NT2/D1 (cell line): Measurements from ENCODE around the gene LONRF3.
A peak's percentile ranks its signal among the peaks of the same experiment; 100 is the strongest.

ENCODE experiments used
- DNase-seq: peaks from one replicate; pipeline ENCODE4 v3.0.0-alpha.2; 2011; ENCODE audit warnings: low read depth, low spot score
- H3K27me3 ChIP-seq: 2 replicates; pipeline ENCODE4 v1.6.0; 2011; ENCODE audit warnings: mild to moderate bottlenecking; ENCODE audit not compliant: insufficient read length, insufficient read depth
- H3K36me3 ChIP-seq: 2 replicates; pipeline ENCODE4 v1.6.1; 2011; ENCODE audit warnings: mild to moderate bottlenecking, low read length, mixed read lengths; ENCODE audit not compliant: insufficient read depth, insufficient read length
- H3K4me1 ChIP-seq: 2 replicates; pipeline ENCODE4 v1.5.1; 2011; ENCODE audit not compliant: insufficient read depth, insufficient read length
- H3K4me3 ChIP-seq: 2 replicates; pipeline ENCODE4 v1.5.1; 2011; ENCODE audit warnings: low read depth; ENCODE audit not compliant: insufficient read length
- H3K9ac ChIP-seq: 2 replicates; pipeline ENCODE4 v1.6.0; 2011; ENCODE audit warnings: low read depth; ENCODE audit not compliant: insufficient read length
- H3K9me3 ChIP-seq: 2 replicates; pipeline ENCODE4 v1.5.1; 2011; ENCODE audit warnings: mild to moderate bottlenecking, low read length; ENCODE audit not compliant: insufficient read depth
- SUZ12 ChIP-seq: IDR thresholded peaks from 2 replicates; pipeline ENCODE4 v1.6.1; 2011; ENCODE audit not compliant: insufficient read length, insufficient read depth; ENCODE audit errors: extremely low read depth
- YY1 ChIP-seq: IDR thresholded peaks from 2 replicates; pipeline ENCODE4 v1.6.1; 2011; ENCODE audit not compliant: insufficient read length, insufficient read depth
- ZNF274 ChIP-seq: IDR thresholded peaks from 2 replicates; pipeline ENCODE4 v1.6.1; 2011; ENCODE audit warnings: mild to moderate bottlenecking, low read depth, low read length

The LONRF3 gene

DNA sequence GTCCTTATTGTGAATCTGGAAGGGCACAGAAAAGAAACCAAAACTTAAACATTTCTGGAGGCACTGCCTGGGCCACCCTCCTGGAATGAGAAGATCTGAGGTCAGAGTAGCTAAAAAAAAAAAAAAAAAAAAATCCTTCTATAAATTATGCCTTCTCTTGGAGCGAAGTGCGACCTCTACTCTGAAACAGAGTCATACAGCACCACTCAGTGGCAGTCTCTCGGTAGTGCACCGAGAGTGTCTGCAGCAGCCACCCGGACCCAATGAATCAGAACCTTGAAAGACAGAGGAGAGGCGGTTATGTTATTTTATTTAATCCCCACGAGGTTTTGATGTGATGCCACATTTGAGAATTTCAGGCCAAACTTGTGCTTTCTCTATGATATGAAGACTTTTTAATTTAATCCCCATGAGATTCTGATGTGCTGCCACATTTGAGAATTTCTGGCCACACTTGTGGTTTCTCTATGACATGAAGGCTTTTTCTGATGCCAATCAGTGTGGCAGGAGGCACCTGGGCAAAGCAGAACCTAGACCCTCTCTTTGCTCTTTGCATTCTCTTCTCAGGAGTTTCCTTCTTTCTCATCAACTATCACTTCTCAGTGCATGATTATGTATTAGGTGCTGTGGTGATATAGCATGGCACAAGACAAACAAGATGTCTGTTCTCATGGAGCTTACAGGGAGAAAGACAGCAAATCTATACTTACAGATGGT lies 92.8 kb downstream of the LONRF3 start:
- peak; percentile 23 for DNase-seq
- Histone ChIP-seq H3K36me3 (no peaks in the 10 kb centered on the region), H3K4me1 (no peaks in the 10 kb centered on the region), H3K27me3 (no peaks in the 10 kb centered on the region), H3K4me3 (no peak overlapping the region), H3K9ac (no peak overlapping the region), H3K9me3 (peaks cover 5% of the 10 kb centered on the region; the same call in 1 of the 2 replicates)
- TF ChIP-seq ZNF274 (no peak), YY1 (no peak), SUZ12 (no peak)
